Suppressor macrophage treated with lipopolysaccharide for 1 hour (primary cell): Measurements from ENCODE around the gene UCP1.
"Not testable (repeated sequence)": the region's sequence is repeated elsewhere in the genome, so short reads cannot be mapped to it uniquely, and the experiment has no call there.

Experiments used
- DNase-seq, 3 donors: peaks; one replicate each; pipeline ENCODE4 v3.0.0-alpha.2; 2020 to 2022

UCP1 gene

DNA sequence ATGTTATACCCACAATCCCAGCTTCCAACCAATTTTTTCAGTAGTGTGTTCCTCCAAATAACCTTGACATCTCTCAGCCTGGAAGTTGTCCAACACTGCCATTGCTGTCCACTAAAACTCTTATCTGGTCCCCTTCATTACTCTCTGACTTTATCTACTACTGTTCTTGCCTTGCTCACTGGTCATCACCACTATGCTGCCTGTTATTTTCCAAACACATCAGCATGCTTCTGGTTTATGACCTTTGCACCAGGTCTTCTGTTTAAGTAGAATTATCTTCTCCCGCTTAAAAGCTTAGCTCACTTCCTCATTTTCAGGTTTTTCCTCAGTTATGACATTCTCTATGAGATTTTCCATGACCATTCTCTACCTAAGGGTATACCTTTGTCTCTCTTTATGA lies 39.3 kb downstream of the UCP1 start:
- peak in 2 of 3 donors; percentile 7 to 19 for DNase-seq

DNA sequence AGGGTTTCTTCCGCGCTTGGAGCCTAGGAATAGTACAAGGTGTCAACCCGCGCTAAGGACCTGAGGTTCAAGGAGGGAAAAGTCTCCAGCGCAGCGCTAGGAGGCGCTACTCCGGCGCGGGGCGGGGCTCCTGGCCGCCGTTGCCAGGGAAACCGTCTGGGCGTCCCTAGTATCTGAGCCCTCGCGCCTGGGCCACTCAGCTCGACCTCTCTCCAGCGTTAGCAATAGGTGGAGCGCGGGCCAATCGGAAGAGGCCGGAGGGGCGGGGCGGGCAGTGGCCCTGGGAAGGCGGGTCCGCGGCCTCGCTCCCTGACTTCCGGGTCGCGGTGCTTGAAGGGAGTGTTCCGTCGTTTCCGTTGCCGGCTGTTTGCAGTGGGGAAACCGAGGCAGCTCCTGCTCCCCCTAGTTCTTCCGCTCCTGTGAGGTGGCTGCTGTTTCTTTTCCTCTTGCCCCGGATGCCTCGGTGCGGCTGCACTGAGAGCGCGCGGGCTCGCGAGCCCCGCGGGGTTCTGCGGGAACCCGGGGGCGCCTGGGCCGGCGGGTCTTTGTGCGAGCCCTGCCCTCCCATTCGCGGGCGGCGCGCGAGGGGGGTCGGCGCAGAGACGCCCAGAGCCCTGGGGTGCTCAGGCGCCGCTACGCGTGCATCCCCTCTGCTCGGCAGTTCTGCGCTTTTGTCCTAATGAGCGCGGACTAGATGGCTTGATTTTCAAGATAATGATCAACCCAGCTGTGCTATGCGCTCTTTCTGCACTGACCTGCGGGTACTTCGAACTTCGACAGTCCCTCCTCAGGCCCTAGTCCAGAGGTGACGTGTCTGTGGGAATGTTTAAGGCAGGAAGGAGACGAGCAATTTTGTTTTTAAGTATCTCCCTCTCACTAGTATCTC lies 44.7 kb downstream of the UCP1 start, which contains the start of gene ELMOD2:
Gene ELMOD2, plus strand, starts transcription at position 312 of the 886 bp plus-strand sequence. CDS start 1,261 bp downstream, outside the sequence.
- peak; percentile 98 to 99 (median 99) for DNase-seq

GRCh38 chr4:140523370-140523856 lies 45.3 kb downstream of the UCP1 start:
- DNase-seq = peak in 1 of 3 donors; percentile 82

DNA sequence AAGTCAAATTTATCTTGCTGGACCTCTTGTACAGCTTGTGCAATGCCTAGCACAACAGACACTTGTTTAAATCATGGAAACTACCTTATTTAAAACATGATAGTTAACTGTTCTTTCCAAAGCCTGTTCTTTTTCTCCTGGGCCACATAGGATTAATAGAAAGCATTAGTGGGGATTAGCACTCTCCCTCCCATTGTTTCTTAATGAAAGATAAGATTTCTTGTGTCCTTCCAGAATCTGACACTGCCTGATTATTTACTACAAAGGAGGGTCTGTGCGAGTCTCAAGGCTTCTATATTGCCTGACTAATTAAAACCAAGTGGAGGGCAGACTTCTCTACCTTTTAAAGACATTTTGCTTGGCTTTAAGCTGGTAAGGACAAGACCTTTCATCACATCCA lies 53.3 kb downstream of the UCP1 start:
- DNase-seq = no peak

- DNase-seq = not testable (repeated sequence)
These were observed 55.0 kb downstream of the UCP1 start for GRCh38 chr4:140513765-140514164.
